BLaER1 treated with 17β-estradiol and CSF1 and Interleukin-3, amounts not matched to agents 10 nM and 100 nM (cell line): ENCODE data around the gene TRPM1.

Experiments
- H3K27ac ChIP-seq, 11 experiments: shearing (Covaris generic); formaldehyde crosslinking; 2 replicates each; pipeline ENCODE4 v1.8.1; 2022
- H3K27me3 ChIP-seq, 11 experiments: shearing (Covaris generic); formaldehyde crosslinking; 2 replicates each; pipeline ENCODE4 v1.8.1; 2022
- H3K36me3 ChIP-seq, 11 experiments: shearing (Covaris generic); formaldehyde crosslinking; 2 replicates each; pipeline ENCODE4 v1.8.1; 2022
- H3K4me1 ChIP-seq, 10 experiments: shearing (Covaris generic); formaldehyde crosslinking; 2 replicates each; pipeline ENCODE4 v1.8.1; 2022
- H3K4me2 ChIP-seq, 11 experiments: shearing (Covaris generic); formaldehyde crosslinking; 2 replicates each; pipeline ENCODE4 v1.8.1; 2022
- H3K4me3 ChIP-seq, 10 experiments: shearing (Covaris generic); formaldehyde crosslinking; 2 replicates each; pipeline ENCODE4 v1.8.1; 2022
- H3K9ac ChIP-seq, 11 experiments: shearing (Covaris generic); formaldehyde crosslinking; 2 replicates each; pipeline ENCODE4 v1.8.1; 2022
- H3K9me3 ChIP-seq, 11 experiments: shearing (Covaris generic); formaldehyde crosslinking; replicated peaks in 1 of 11; 2 replicates each; pipeline ENCODE4 v1.8.1; 2022
- H4K20me1 ChIP-seq, 11 experiments: shearing (Covaris generic); formaldehyde crosslinking; 2 replicates each; pipeline ENCODE4 v1.8.1; 2022
- Cebpa-rat ChIP-seq, 11 experiments: shearing (Covaris generic); IDR thresholded peaks; 2 replicates each; pipeline ENCODE4 v1.8.1; 2022

The TRPM1 gene

GRCh38 chr15:31141792-31142191 is 40.3 kb upstream of the TRPM1 start:
- no peak overlapping the region for H3K27ac ChIP-seq
- H3K4me2 ChIP-seq, result no peak overlapping the region
- no peak overlapping the region for H3K4me3 ChIP-seq
- H3K9ac ChIP-seq, result no peak overlapping the region
- peaks cover 0 to 7% (median 5%) of the 10 kb centered on the region in 11 experiments; a peak in 7 of 22 replicates for H3K9me3 ChIP-seq
- H3K27me3 ChIP-seq, result no peaks in the 10 kb centered on the region
- no peak for TF ChIP-seq Cebpa-rat (IDR thresholded peaks at IDR 0.05)
- H4K20me1 ChIP-seq, result no peaks in the 10 kb centered on the region
- no peaks in the 10 kb centered on the region for H3K36me3 ChIP-seq
- no peaks in the 10 kb centered on the region for H3K4me1 ChIP-seq

GRCh38 chr15:31136607-31137328 is 35.2 kb upstream of the TRPM1 start:
- Histone ChIP-seq H4K20me1 (no peaks in the 10 kb centered on the region), H3K9ac (no peak overlapping the region), H3K27ac (no peak overlapping the region), H3K27me3 (no peaks in the 10 kb centered on the region), H3K4me1 (no peaks in the 10 kb centered on the region; a peak in 1 of 20 replicates), H3K4me2 (no peak overlapping the region), H3K4me3 (no peak overlapping the region), H3K9me3 (peaks cover 0 to 35% (median 15%) of the 10 kb centered on the region in 11 experiments; a peak in 14 of 22 replicates), H3K36me3 (no peaks in the 10 kb centered on the region)
- TF ChIP-seq Cebpa-rat (IDR thresholded peaks at IDR 0.05), result no peak

GRCh38 chr15:31136016-31136415 is 34.5 kb upstream of the TRPM1 start:
- Histone ChIP-seq H3K27ac (no peak overlapping the region), H3K36me3 (no peaks in the 10 kb centered on the region), H3K4me2 (no peak overlapping the region)

GRCh38 chr15:31135523-31135922 is 34.0 kb upstream of the TRPM1 start:
- Histone ChIP-seq H4K20me1 (no peaks in the 10 kb centered on the region), H3K4me3 (no peak overlapping the region), H3K9ac (no peak overlapping the region), H3K9me3 (peaks cover 0 to 35% (median 15%) of the 10 kb centered on the region in 11 experiments; a peak in 14 of 22 replicates), H3K27ac (no peak overlapping the region), H3K27me3 (no peaks in the 10 kb centered on the region), H3K4me2 (no peak overlapping the region), H3K4me1 (peaks cover 0 to under 1% (median 0%) of the 10 kb centered on the region in 10 experiments; a peak in 2 of 20 replicates), H3K36me3 (no peaks in the 10 kb centered on the region)
- no peak for TF ChIP-seq Cebpa-rat (IDR thresholded peaks at IDR 0.05)

More at GRCh38 chr15:31136016-31136415, 34.5 kb upstream of the TRPM1 start:
- Histone ChIP-seq H4K20me1 (no peaks in the 10 kb centered on the region), H3K4me3 (no peak overlapping the region), H3K9ac (no peak overlapping the region), H3K27me3 (no peaks in the 10 kb centered on the region), H3K4me1 (no peaks in the 10 kb centered on the region; a peak in 1 of 20 replicates), H3K9me3 (peaks cover 0 to 35% (median 15%) of the 10 kb centered on the region in 11 experiments; a peak in 14 of 22 replicates)
- TF ChIP-seq Cebpa-rat (IDR thresholded peaks at IDR 0.05), result no peak

- no peak overlapping the region for H3K4me2 ChIP-seq
- H3K4me3 ChIP-seq, result no peak overlapping the region
- H3K27ac ChIP-seq, result no peak overlapping the region
- no peaks in the 10 kb centered on the region for H4K20me1 ChIP-seq
- no peak overlapping the region for H3K9ac ChIP-seq
- no peak for TF ChIP-seq Cebpa-rat (IDR thresholded peaks at IDR 0.05)
- H3K27me3 ChIP-seq, result no peaks in the 10 kb centered on the region
- peaks cover 0 to 5% (median 0%) of the 10 kb centered on the region in 10 experiments; a peak in 3 of 20 replicates for H3K4me1 ChIP-seq
- H3K36me3 ChIP-seq, result no peaks in the 10 kb centered on the region
- peaks cover 0 to 35% (median 15%) of the 10 kb centered on the region in 11 experiments; a peak in 14 of 22 replicates for H3K9me3 ChIP-seq
These were observed 32.4 kb upstream of the TRPM1 start for GRCh38 chr15:31133890-31134289.

- no peak overlapping the region for H3K27ac ChIP-seq
- no peak for TF ChIP-seq Cebpa-rat (IDR thresholded peaks at IDR 0.05)
- H3K4me3 ChIP-seq, result no peak overlapping the region
- H4K20me1 ChIP-seq, result no peaks in the 10 kb centered on the region
- no peak overlapping the region for H3K9ac ChIP-seq
- no peaks in the 10 kb centered on the region for H3K27me3 ChIP-seq
- no peaks in the 10 kb centered on the region for H3K36me3 ChIP-seq
- peaks cover 0 to 29% (median 8%) of the 10 kb centered on the region in 11 experiments; a peak in 9 of 22 replicates for H3K9me3 ChIP-seq
- no peak overlapping the region for H3K4me2 ChIP-seq
- H3K4me1 ChIP-seq, result peaks cover 0 to 5% (median 0%) of the 10 kb centered on the region in 10 experiments; a peak in 4 of 20 replicates
These were observed 30.4 kb upstream of the TRPM1 start for GRCh38 chr15:31131853-31132375.

GRCh38 chr15:31130576-31131237 is 29.2 kb upstream of the TRPM1 start:
- H3K27me3 ChIP-seq, result no peaks in the 10 kb centered on the region
- H3K4me2 ChIP-seq, result no peak overlapping the region
- H3K36me3 ChIP-seq, result no peaks in the 10 kb centered on the region
- H3K9ac ChIP-seq, result no peak overlapping the region
- no peak for TF ChIP-seq Cebpa-rat (IDR thresholded peaks at IDR 0.05)
- peaks cover 0 to 14% (median 7%) of the 10 kb centered on the region in 10 experiments; a peak in 12 of 20 replicates for H3K4me1 ChIP-seq
- no peak overlapping the region for H3K27ac ChIP-seq
- H4K20me1 ChIP-seq, result no peaks in the 10 kb centered on the region
- H3K9me3 ChIP-seq, result peaks cover 0 to 22% (median 4%) of the 10 kb centered on the region in 11 experiments; a peak in 9 of 22 replicates
- H3K4me3 ChIP-seq, result no peak overlapping the region

- Histone ChIP-seq H3K27ac (0 out of 22 replicates have a peak overlapping the region, but pooled peaks of 1 of the 11 experiments have one; percentile 3), H3K36me3 (no peaks in the 10 kb centered on the region), H3K4me3 (no peak overlapping the region), H3K9ac (no peak overlapping the region), H3K9me3 (peaks cover 0 to 14% (median 0%) of the 10 kb centered on the region in 11 experiments; a peak in 4 of 22 replicates), H3K4me1 (peaks cover 0 to 15% (median 8%) of the 10 kb centered on the region in 10 experiments; a peak in 12 of 20 replicates), H3K4me2 (no peak overlapping the region), H4K20me1 (no peaks in the 10 kb centered on the region), H3K27me3 (no peaks in the 10 kb centered on the region)
- TF ChIP-seq Cebpa-rat (IDR thresholded peaks at IDR 0.05), result no peak
These were observed 28.3 kb upstream of the TRPM1 start for GRCh38 chr15:31129769-31130303.
